NCI-H2107 treated with DMSO at 0.1 percent for 48 hours (cell line): ENCODE measurements around the gene FAM200A.
"Not testable (repeated sequence)": the region's sequence is repeated elsewhere in the genome, so short reads cannot be mapped to it uniquely, and the experiment has no call there.

ENCODE experiments used
- DNase-seq: peaks from one replicate; lab custom pipeline; 2025; ENCODE audit not compliant: unreplicated experiment; lab: John Stamatoyannopoulos, UW

FAM200A gene

DNA sequence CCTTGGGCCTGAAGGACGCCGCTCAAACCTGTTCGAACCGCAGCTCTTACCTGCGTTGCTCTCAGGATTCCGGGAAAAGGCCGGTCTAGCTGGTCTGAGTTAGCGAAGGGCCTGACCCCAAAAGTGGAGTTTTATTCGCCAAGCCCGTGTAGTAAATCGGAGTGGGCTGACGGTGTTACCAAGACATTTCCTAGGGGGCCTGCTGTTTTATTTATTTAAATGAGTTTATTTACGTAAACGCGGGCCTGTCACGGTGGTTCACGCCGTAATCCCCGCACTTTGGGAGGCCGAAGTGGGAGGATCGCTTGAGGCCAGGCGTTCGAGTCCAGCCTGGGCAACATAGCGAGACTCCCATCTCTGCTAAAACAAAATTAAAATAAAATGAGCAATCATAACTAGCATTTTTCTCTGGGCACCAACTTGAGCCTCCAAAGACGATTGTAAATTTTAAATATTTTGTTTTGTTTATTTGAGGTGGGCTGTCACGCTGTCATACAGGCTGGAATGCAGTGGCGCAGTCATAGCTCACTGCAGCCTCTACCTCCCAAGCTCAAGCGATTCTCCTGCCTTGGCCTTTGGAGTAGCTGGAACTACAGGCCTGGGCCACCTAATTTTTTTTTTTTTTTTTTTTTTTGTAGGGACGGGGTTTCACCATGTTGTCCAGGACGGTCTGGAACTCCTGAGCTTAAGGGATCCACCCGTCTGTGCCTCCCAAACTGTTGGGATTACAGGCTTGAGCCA, 7.4 kb upstream of the FAM200A start:
- no peak for DNase-seq

DNA sequence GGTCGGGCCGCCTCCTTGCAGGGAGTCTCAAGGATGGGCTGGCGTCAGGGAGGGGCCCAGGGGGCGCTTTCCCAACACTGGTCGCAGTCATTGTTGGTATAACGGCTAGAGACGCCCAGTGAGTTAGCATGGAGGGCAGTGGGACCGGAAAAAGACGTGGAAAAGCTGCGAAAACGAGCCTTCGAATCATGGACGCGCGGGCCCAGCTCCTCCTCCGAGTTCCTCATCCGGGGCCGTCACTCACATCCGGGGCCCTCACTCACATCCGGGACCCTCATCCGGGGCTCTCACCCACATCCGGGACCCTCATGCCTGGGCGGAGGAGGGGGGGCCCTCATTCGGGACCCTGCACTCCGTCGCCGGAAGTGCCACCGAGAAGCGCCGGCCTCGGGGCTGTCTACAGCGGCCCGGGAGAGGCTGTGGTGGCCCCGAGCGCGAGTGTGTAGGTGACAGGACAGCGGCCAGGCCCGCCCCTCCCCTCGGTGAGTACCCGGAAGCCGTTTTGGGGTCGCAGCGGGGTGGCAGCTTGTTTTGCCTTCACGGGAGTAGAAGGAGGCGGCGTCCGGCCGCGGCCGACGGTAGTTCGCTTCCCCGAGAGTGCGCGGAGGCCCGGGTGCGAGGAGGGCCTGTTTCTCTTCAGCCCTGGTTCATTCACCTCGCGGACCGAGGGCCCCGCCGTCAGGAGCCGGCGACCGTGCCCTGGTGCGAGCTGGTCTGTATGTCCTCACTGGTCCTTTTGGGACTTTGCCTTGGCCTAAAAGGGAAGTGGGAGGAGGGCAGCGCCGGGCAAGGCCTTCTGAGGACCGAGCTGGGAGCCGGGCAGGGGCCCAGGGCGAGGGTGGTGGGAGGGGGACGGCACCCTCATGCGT, 6.6 kb upstream of the FAM200A start, which contains the start of gene ZNF655:
ZNF655 (plus strand) TSS at position 337 of the 869 bp plus-strand sequence. CDS start 1,918 bp downstream, outside the sequence.
- DNase-seq = peak; percentile 75

DNA sequence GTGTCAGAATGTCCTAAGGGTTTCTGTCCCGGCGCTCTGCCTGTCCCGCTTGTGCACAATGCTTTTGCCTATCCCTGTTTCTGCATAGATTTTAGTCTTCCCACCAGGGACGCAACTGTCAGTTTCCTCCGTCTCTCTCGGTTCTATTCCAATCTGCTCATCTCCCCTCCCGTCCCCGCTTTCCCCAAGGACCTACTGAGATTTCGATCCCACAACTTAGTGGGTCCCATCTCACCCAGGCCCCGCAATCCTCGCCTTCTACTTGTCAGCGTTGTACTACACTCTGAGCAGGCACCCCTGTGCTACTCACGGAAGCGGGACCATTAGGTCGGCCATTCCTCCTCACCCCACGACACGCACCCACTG, 6.0 kb upstream of the FAM200A start:
- DNase-seq = no peak

DNA sequence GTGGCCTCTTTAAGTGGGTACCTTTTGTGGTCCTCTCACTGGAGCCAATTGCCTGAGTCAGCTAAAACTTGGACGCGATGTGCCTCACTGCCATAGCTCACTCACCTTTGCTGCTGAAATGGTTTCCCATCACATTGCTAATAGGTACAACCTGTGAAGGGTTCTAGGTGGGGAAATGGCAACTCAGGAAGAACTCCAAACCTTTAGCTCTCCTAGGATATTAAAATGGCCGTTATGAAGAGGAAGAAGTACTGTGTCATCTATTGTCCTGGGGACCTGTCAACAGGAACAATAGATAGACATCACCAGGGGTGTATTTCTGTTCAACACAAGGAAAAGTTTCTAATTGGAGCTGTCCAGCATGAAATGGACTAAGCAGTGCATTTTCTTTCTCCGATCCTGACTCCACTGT, 5.3 kb upstream of the FAM200A start:
- DNase-seq = no peak

DNA sequence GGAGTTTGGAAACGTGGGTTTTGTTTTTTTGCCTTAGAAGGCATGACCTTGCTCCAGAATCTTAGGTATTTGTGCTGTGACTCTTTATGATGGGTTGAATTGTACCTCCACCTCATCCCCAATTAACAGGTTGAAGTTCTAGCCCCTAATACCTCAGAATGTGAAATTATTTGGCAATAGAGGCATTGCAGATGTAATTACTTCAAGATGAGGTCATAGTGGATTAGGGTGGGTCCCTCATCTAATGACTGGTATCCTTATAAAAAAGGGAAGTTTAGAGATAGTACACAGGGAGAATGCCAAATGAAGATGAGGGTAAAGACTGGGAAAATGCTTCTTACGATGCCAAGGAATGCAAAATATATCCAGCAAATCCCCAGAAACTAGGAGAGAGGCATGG, 3.0 kb upstream of the FAM200A start:
- DNase-seq = no peak

DNA sequence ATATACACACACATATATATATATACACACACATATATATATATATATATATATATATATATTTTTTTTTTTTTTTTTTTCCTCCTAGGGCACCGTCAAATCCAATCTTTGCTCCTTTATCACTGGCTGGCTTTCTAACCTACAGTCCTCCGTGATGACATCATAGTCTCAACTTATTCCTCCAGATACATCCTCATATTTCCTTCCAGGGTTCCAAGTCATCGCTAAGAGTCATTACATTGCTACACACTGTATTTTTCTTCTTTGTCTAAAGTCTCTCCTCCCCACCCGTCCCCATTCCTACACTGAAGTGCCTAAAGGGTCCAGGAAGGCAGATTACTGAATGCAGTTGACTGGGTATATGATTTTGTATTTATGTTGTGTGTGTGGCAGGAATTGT, 1.1 kb upstream of the FAM200A start:
- DNase-seq = no peak

DNA sequence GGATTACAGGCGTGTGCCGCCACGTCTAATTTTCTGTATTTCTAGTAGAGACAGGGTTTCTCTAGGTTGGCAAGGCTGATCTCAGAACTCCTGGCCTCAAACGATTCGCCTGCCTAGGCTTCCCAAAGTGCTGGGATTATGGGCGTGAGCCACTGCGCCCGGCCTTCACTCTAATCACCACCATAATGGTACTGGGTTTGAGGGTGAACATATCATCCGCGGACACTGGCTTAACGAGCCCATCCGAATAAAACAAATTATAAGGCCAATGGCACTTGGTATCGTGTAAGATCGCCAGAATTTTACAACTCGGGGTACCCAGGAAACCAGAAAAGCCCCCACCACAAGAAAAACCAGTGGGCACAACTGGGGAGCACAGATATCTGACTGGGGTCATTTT, 580 bp downstream of the FAM200A start:
- DNase-seq = no peak

DNA sequence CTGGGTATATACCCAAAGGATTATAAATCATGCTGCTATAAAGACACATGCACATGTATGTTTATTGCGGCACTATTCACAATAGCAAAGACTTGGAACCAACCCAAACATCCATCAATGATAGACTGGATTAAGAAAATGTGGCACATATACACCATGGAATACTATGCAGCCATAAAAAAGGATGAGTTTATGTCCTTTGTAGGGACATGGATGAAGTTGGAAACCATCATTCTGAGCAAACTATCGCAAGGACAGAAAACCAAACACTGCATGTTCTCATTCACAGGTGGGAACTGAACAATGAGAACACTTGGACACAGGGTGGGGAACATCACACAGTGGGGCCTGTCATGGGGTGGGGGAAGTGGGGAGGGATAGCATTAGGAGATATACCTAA, 2.4 kb downstream of the FAM200A start:
- DNase-seq = not testable (repeated sequence)

DNA sequence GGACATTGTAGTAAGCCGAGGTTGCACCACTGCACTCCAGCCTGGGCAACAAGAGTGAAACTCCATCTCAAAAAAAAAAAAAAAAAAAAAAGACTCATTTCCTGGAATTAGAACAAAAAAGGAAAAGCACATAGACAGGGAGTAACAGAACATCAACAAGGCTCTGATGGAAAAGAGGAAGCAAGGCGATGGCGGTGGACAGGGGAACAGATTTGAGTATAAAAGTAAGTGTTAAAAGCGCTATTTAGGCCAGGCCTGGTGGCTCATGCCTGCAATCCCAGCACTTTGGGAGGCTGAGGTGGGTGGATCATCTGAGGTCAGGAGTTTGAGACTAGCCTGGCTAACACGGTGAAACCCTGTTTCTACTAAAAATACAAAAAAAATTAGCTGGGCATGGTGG, 6.6 kb downstream of the FAM200A start:
- not testable (repeated sequence) for DNase-seq

DNA sequence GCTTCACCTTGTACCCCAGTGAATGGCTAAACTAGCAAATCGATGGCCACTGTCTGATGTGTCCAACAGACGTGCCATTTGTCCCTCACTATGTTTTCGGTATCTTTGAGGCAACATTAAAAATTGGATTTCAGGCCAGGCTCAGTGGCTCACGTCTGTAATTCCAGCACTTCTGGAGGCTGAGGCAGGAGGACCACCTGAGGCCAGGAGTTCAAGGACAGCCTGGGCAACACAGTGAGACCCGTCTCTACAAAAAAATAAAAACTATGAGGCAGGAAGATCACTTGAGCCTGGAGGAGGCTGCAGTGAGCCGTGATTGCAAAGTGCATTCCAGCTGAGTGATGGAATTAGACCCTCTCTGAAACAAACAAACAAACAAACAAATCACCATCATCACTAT, 8.0 kb downstream of the FAM200A start:
- DNase-seq = no peak

DNA sequence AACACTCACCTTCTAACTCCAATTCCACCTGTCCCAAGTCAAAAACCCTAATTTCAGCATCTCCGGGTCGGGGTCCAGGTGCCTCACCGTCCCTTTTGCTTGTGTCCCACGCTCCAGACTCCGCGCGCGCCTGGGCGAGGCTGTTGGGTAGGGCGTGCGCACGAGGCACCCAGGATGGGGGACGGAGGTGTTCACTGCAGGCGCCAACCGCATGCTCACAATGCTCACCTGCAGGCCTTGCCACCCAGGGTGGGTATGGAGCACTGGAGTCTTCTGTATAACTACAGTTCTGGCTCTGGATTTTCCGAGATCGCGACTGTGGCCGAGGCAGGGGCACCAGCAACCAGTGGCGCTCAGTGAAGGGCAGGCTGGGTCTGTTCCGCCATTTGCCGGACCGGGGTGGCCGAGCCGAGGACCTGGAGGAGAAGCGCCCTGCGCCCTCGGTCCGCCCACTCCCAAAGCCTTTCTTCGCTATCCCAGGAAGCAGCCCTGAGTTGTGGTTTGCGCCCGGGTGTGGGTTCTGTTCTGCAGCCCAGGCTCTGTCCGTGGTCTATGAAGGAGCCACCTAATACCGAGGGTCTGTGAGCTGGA, 8.7 kb downstream of the FAM200A start:
- no peak for DNase-seq

DNA sequence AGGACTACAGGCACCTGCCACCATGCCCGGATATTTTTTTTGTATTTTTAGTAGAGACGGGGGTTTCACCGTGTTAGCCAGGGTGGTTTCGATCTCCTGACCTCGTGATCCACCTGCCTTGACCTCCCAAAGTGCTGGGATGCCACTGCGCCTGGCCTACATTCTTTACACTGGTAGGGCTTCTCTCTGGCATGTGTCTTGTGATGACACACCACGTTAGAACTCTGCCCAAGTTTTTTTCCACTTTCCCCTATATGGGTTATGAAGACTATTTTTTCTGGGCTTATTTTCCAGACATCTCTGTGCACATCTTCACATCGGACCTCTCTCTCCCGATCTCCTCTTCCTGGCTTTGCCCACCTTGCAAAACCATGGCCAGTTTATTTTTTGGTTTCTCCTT, 10.7 kb downstream of the FAM200A start:
- no peak for DNase-seq

DNA sequence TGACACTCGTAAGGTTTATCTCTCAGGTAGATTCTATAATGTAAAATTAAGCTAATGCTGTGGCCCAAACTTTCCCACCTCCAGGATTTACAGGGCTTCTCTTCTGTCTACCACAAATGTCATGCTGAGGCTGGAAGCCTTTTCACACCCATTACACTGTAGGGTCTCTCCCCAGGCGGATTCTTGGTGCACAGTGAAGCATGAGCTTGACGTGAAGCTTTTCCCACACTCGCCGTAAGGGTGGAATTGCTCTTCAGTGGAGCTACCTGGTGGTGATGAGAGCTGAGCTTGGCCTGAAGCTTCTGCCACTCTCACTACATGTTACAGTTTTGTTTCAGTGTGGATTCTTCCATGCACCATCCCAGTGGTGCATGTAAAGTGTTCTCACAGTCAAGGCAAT, 11.4 kb downstream of the FAM200A start:
- DNase-seq = no peak

DNA sequence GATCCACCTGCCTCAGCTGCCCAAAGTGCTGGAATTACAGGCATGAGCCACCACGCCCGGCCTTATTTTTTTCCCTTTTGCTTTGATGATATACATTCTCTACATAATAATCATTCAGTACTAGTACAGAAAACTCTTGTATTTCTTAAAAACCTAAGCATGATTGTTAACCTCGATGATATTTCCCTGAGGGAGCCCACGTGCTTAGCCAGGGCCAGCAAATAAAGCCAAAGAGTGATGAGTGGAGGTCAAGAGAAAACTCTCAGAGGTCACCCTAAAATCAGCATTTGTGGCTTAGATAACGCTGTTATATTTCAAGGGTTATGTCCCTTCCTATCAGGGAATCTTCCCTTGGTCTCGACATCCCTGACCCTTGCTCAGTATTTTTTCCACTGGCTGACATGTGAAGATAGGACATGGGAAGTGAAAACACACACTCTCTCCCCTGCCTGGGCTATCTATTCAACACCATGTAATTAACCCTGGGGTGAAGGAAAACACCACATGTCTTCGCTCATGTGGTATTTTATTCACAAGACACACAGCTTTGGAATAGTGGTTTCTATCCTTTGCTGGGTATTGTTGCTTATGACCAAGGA, 12.6 kb downstream of the FAM200A start:
- no peak for DNase-seq

DNA sequence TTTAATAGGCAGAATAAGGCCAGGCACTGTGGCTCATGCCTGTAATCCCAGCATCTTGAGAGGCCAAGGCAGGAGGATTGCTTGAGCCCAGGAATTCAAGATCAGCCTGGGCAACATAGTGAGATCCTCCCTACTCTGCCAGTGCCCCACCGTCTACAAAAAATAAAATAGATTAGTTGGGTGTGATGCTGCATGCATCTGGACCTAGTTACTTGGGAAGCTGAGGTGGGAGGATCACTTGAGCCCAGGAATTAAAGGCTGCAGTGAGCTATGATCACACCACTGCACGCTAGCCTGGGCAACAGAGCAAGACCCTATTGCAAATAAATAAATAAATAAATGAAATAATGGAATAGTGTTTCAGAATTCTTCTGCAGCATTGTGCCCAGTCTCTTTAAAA, 16.2 kb downstream of the FAM200A start:
- no peak for DNase-seq

DNA sequence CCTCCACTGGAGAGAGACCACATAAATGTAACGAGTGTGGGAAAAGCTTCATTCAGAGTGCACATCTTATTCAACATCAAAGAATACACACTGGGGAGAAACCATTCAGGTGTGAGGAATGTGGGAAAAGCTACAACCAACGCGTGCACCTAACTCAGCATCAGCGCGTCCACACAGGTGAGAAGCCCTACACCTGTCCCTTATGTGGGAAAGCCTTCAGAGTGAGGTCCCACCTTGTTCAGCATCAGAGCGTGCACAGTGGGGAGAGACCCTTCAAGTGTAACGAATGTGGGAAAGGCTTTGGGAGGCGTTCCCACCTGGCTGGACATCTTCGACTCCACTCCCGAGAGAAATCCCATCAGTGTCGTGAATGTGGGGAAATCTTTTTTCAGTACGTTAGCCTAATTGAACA, 20.6 kb downstream of the FAM200A start:
- DNase-seq = no peak

DNA sequence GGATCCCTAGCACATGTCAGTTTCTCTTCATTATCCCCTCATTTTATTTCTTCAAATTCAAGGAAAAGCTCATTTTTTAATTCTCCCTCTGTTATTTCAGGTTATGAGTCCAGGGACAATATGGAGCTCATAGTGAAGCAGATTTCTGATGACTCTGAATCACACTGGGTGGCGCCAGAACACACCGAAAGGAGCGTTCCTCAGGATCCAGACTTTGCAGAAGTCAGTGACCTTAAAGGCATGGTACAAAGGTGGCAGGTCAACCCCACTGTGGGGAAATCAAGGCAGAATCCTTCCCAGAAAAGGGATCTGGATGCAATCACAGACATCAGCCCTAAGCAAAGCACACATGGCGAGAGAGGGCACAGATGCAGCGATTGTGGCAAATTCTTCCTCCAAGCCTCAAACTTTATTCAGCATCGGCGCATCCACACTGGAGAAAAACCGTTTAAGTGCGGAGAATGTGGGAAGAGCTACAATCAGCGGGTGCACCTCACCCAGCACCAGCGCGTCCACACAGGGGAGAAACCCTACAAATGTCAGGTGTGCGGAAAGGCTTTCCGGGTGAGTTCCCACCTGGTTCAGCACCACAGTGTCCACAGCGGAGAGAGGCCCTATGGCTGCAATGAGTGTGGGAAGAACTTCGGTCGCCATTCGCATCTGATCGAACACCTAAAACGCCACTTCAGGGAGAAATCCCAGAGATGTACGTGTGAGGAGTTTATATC, 26.0 kb downstream of the FAM200A start:
- DNase-seq = no peak

DNA sequence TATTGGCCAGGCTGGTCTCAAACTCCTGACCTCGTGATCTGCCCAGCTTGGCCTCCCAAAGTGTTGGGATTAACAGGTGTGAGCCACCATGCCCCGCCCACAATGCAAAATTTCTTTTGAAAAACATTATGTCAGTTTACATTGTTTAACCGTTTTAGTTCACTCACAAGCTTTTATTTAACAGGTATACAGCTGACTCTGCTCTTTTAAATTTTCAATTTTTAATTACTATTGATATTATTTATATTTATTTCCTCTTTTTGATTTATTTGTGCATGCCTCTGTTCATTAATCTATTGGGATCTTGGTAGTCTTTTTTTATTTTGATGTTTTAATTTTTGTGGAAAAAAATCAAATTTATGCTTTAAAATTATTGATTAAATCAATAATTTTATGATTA, 30.5 kb downstream of the FAM200A start:
- no peak for DNase-seq

DNA sequence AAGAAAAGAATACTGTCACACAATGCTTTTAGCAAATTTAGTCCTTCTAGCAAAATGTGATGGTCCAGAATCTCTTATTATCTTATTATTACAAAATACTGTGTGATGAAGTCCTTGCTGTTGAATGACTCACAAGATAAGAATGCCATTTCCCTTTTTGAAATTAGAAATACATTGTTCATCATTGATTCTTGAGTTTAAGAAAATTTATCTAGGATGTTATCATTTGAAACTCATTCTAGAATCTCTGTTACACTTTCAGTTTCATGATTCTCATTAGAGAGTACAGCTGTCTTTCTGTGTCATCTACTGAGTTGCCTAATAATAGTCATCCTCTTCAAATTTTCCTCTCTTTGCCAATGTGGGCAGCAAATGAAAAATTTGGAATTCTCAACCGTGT, 37.9 kb downstream of the FAM200A start:
- DNase-seq = no peak

DNA sequence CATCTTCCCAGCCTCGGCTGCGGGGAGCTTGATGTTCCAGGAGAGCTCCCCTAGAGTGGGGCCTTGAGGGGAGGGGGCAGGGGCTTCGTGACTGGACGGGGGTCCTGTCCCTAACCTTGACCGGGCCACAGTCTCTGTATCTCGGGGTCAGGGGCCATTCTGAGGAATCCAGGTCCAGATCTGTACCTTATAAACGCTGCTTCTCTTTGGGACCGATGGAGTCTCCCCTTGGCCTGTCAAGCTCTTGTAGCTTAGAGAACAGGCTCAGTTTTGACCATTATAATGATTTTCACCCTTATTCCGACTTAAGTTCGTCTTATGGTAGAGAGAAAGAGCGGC, 46.6 kb downstream of the FAM200A start:
- no peak for DNase-seq
